NB4 (cell line): Measurements from ENCODE around the gene TMC6.
"Not testable (repeated sequence)": the region's sequence is repeated elsewhere in the genome, so short reads cannot be mapped to it uniquely, and the experiment has no call there.

Experiments
- DNase-seq: peaks from one replicate; pipeline ENCODE4 v3.0.0; 2010; ENCODE audit warnings: low read depth
- H3K4me3 ChIP-seq: one replicate; pipeline ENCODE4 v1.5.1; 2011; ENCODE audit warnings: mild to moderate bottlenecking, low read depth, low read length, moderate library complexity
- CTCF ChIP-seq: IDR thresholded peaks from one replicate; pipeline ENCODE4 v1.5.1; 2012; ENCODE audit warnings: low read depth, low read length
- MYC ChIP-seq: IDR thresholded peaks from 2 replicates; pipeline ENCODE4 v1.6.1; 2011; ENCODE audit warnings: low read depth, low read length
- POLR2A ChIP-seq: IDR thresholded peaks from 2 replicates; pipeline ENCODE4 v1.6.1; 2011; ENCODE audit warnings: mild to moderate bottlenecking; ENCODE audit not compliant: insufficient read length; ENCODE audit errors: extremely low read depth
- TF ChIP-seq, protein P1 (sequence below): IDR thresholded peaks from 2 replicates; pipeline ENCODE4 v1.6.1; 2011; ENCODE audit warnings: low read depth, low read length

TMC6 gene

DNA sequence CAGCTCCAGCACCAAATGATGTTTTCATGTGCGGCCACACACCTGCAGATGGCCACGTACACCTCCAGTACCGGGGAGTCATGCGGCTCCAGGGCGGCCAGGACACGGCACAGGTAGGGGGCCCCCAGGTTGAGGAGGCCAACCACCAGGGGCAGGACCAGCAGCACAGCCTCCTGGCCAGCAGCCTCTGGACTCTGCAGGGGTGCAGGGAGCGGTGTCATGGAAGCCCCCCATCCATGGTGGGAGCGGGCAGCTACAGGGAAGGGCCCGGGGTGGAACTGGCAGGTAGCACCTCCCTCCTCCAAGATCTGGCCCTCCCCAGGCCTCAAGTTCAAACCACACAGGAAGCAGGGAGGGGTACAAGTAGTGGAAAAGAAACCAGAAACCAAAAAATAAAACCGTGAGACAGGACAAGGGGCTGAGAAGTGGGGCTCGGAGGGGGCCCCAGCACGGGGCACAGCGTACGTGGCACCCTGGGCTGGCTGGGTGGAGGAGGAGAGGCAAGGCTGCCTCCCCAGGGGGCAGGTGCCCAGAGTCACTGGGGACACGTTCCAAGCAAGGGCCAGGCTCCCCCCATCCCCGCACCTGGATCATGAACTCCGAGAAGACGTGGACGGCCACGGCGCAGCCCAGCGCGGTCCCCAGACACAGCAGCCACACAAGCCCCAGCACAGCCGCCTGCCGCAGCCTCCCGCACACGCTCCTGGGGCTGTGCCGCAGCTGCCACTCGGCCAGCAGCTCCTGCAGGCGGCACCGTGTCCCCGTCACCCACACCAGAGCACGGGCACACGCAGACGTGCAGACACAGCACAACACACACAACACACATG lies 7.4 kb downstream of the TMC6 start:
- TF ChIP-seq, protein P1, sequence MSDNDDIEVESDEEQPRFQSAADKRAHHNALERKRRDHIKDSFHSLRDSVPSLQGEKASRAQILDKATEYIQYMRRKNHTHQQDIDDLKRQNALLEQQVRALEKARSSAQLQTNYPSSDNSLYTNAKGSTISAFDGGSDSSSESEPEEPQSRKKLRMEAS: no peak
- TF ChIP-seq POLR2A (no peak), CTCF (no peak), MYC (no peak)
- H3K4me3 ChIP-seq: no peak overlapping the region
- DNase-seq: peak; percentile 43

- TF ChIP-seq CTCF (no peak), MYC (no peak), POLR2A (no peak)
- TF ChIP-seq, protein P1: no peak
- no peak for DNase-seq
- H3K4me3 ChIP-seq: no peak overlapping the region
These were observed 8.0 kb downstream of the TMC6 start for GRCh38 chr17:78120537-78120936.

DNA sequence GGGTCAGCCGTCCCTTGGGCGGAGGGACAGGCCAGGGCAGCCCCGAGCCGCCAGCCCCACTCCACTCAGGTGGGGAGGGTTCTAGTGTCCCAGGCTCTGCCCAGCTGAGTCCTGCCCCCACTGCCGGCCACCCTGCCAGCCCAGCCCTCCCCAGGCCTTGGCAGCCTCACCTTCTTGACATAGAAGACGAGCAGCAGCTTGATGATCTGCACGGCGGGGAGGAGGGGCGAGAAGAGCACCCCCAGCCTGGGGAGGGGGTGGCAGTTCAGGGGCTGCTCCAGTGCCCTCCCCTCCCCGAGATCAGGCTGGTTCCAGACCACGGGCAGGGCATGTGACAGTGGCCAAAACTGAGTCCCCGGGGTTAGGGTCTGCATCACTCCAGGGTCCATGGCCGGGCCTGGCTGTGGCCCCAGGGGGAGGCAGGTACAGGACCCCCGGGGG lies 9.7 kb downstream of the TMC6 start:
- H3K4me3 ChIP-seq: no peak overlapping the region
- no peak for TF ChIP-seq MYC
- TF ChIP-seq, protein P1: no peak
- no peak for TF ChIP-seq POLR2A
- no peak for TF ChIP-seq CTCF
- DNase-seq: no peak

- DNase-seq: no peak
- TF ChIP-seq POLR2A: no peak
- TF ChIP-seq CTCF: peak; percentile 14
- no peak overlapping the region for H3K4me3 ChIP-seq
These were observed 11.3 kb downstream of the TMC6 start for GRCh38 chr17:78117027-78117981.

DNA sequence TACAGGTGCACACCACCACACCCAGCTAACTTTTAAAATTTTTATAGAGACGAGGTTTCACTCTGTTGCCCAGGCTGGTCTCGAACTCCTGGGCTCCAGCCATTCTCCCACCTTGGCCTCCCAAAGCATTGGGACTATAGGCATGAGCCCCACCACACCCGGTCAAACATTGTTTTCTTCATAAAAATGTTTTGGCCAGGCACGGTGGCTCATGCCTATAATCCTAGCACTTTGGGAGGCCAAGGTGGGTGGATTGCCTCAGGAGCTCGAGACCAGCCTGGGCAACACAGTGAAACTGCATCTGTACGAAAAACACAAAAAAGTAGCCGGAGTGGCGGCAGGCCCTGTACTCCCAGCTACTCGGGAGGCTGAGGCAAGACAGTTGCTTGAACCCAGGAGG lies 12.1 kb downstream of the TMC6 start:
- TF ChIP-seq POLR2A (no peak), MYC (no peak), CTCF (no peak)
- TF ChIP-seq, protein P1: no peak
- H3K4me3 ChIP-seq: no peak overlapping the region
- no peak for DNase-seq

- not testable (repeated sequence) for DNase-seq
These were observed 12.8 kb downstream of the TMC6 start for GRCh38 chr17:78115803-78116202.

More at GRCh38 chr17:78115803-78116202, 12.8 kb downstream of the TMC6 start:
- not testable (repeated sequence) for H3K4me3 ChIP-seq
